ENCODE data around the gene RPL36. TPM values are rescaled to one million over a fixed set of nuclear protein-coding genes. Genes with fewer than 3 reads are reported as not detected.
A peak's percentile ranks its signal among the peaks of the same experiment; 100 is the strongest.

The RPL36 gene
- total and polyA plus RNA-seq, 2 of the 8 experiments (the other 6 are each of a cell fraction or from before 2014, with no cell fraction given): 951 to 1,075 TPM

DNA sequence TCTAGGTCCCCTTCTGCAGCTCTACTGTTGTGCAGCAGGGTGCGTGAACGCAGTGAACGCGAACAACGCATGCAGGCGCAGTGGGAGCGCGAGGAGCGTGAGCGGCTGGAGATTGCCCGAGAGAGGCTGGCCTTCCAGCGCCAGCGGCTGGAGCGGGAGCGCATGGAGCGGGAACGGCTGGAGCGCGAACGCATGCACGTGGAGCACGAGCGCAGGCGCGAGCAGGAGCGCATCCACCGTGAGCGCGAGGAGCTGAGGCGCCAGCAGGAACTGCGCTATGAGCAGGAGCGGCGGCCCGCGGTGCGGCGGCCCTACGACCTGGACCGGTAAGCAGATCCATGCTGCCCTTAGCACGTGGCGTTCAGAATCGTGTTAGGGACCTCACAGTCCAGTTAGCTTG is 28.6 kb upstream of the RPL36 start:
- H2BK20ac ChIP-seq (ENCODE audit: low read length): no peak overlapping the region
- no peak overlapping the region for H2BK120ac ChIP-seq (replicated peaks; ENCODE audit: low read depth, low read length)
- no peak overlapping the region for H3K23ac ChIP-seq (ENCODE audit: insufficient read length)
- H3K36me3 ChIP-seq (ENCODE audit: control insufficient read depth in 2 of 4, insufficient read depth in 4 of 4, low read length in 3 of 4): peaks cover 37 to 86% (median 68%) of the 10 kb centered on the region in 4 experiments
- H3K18ac ChIP-seq (ENCODE audit: extremely low read depth, low read length): no peak overlapping the region
- no peaks in the 10 kb centered on the region for H3K23me2 ChIP-seq (ENCODE audit: low read depth, low read length)
- ChIA-PET POLR2A (ENCODE audit: partially characterized antibody) (interaction anchor here (0.6 to 3.8 kb wide), 5 partner anchors 8 to 127 kb away, joined by 3 to 16 read pairs (median 4); partner anchors contain the start of genes RPL36, SAFB and SAFB2), CTCF (ENCODE audit: partially characterized antibody) (interaction anchor here (0.6 to 1.2 kb wide), 3 partner anchors 10 to 1024 kb away, joined by 3 to 4 read pairs (median 3); no protein-coding TSS in a partner anchor)
- no peak overlapping the region; the same call in 1 of the 2 replicates for H2BK5ac ChIP-seq (ENCODE audit: low read depth, low read length)
- H3K4me1 ChIP-seq (replicated peaks in 1 of 4; ENCODE audit: control insufficient read depth in 3 of 4, insufficient read depth in 4 of 4, low read length in 3 of 4): no peaks in the 10 kb centered on the region
- no peaks in the 10 kb centered on the region; the same call in 1 of the 2 replicates for H3K79me1 ChIP-seq (ENCODE audit: low read depth, low read length)
- H3K4ac ChIP-seq (replicated peaks; ENCODE audit: insufficient read length, low read depth, low read length): no peak overlapping the region
- no peak for FAIRE-seq
- no peak overlapping the region for H3K4me2 ChIP-seq (ENCODE audit: insufficient read depth in 1 of 2, low read depth in 2 of 2, low read length in 2 of 2)
- H4K5ac ChIP-seq (ENCODE audit: insufficient read length, low read depth, low read length): no peak overlapping the region
- H3K9ac ChIP-seq (replicated peaks in 1 of 4; ENCODE audit: extremely low read depth in 1 of 4, low read depth in 3 of 4, low read length in 3 of 4): no peak overlapping the region
- H3K56ac ChIP-seq (replicated peaks; ENCODE audit: insufficient read length, low read depth, low read length): no peak overlapping the region
- H3K14ac ChIP-seq (ENCODE audit: insufficient read length): no peak overlapping the region
- H2BK15ac ChIP-seq (ENCODE audit: low read length): no peak overlapping the region
- 95% methylated on average over 37 of the region's 42 CpGs; no CpG with 5 or more reads in 1 of the 2 experiments for WGBS, 2 experiments (ENCODE audit: extremely low coverage in 1 of 2, insufficient coverage in 1 of 2, insufficient read length in 1 of 2, insufficient replicate concordance in 2 of 2, low coverage in 1 of 2, low lambda C conversion rate in 2 of 2, missing lambda C conversion rate in 1 of 2)
- H2AFZ ChIP-seq (ENCODE audit: low read length): no peak overlapping the region
- H3K79me2 ChIP-seq (ENCODE audit: control insufficient read depth in 1 of 2, insufficient read depth in 2 of 2, low read length in 2 of 2): no peaks in the 10 kb centered on the region
- peaks cover 3 to 10% of the 10 kb centered on the region in 2 experiments for H4K20me1 ChIP-seq (replicated peaks in 1 of 2; ENCODE audit: control insufficient read depth in 1 of 2, insufficient read depth in 2 of 2, low read length in 2 of 2)
- no peak for DNase-seq (ENCODE audit: low read depth in 1 of 2, low spot score in 2 of 2)
- H3K27me3 ChIP-seq (replicated peaks in 1 of 4; ENCODE audit: control insufficient read depth in 3 of 4, extremely low read depth in 1 of 4, insufficient read depth in 3 of 4, low read length in 3 of 4): no peaks in the 10 kb centered on the region
- H2AK5ac ChIP-seq (ENCODE audit: low read depth, low read length): no peak overlapping the region
- H3K27ac ChIP-seq (ENCODE audit: low read depth, low read length): no peak overlapping the region
- H4K8ac ChIP-seq (ENCODE audit: extremely low read depth, insufficient read depth, low read length): peak overlapping the region; percentile 51; the same call in 1 of the 2 replicates
- H4K91ac ChIP-seq (replicated peaks; ENCODE audit: insufficient read length, low read length): no peak overlapping the region
- H3K9me3 ChIP-seq (ENCODE audit: insufficient read depth in 2 of 2, low read depth in 1 of 2, low read length in 1 of 2): no peaks in the 10 kb centered on the region
- no peak overlapping the region for H2BK12ac ChIP-seq (ENCODE audit: low read depth, low read length)
- no peak overlapping the region for H3K4me3 ChIP-seq (ENCODE audit: extremely low read depth in 1 of 4, insufficient read depth in 2 of 4, low read depth in 3 of 4, low read length in 4 of 4)
- TF ChIP-seq, protein P1, sequence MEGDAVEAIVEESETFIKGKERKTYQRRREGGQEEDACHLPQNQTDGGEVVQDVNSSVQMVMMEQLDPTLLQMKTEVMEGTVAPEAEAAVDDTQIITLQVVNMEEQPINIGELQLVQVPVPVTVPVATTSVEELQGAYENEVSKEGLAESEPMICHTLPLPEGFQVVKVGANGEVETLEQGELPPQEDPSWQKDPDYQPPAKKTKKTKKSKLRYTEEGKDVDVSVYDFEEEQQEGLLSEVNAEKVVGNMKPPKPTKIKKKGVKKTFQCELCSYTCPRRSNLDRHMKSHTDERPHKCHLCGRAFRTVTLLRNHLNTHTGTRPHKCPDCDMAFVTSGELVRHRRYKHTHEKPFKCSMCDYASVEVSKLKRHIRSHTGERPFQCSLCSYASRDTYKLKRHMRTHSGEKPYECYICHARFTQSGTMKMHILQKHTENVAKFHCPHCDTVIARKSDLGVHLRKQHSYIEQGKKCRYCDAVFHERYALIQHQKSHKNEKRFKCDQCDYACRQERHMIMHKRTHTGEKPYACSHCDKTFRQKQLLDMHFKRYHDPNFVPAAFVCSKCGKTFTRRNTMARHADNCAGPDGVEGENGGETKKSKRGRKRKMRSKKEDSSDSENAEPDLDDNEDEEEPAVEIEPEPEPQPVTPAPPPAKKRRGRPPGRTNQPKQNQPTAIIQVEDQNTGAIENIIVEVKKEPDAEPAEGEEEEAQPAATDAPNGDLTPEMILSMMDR (IDR thresholded peaks at IDR 0.05; ENCODE audit: control extremely low read depth in 1 of 3, insufficient read depth in 1 of 3, low read depth in 1 of 3, low read length in 3 of 3): no peak
- TF ChIP-seq NRF1 (IDR thresholded peaks at IDR 0.05; ENCODE audit: low read depth, low read length) (no peak), RFX5 (IDR thresholded peaks at IDR 0.05; ENCODE audit: borderline replicate concordance, low read depth, low read length) (no peak), PHF8 (conservative IDR thresholded peaks at IDR 0.05; ENCODE audit: low read depth, low read length) (no peak), FOSL1 (IDR thresholded peaks at IDR 0.05; ENCODE audit: insufficient read depth, low read depth, low read length) (no peak), BACH1 (IDR thresholded peaks at IDR 0.05; ENCODE audit: low read length) (no peak), POLR2A (IDR thresholded peaks at IDR 0.05; ENCODE audit: control extremely low read depth in 1 of 2, low read depth in 2 of 2, low read length in 2 of 2) (no peak), SP1 (IDR thresholded peaks at IDR 0.05; ENCODE audit: low read depth, low read length) (no peak), TAF1 (IDR thresholded peaks at IDR 0.05; ENCODE audit: low read depth, low read length) (no peak), SUZ12 (IDR thresholded peaks at IDR 0.05; ENCODE audit: low read length) (no peak), CTBP2 (IDR thresholded peaks at IDR 0.05; ENCODE audit: borderline replicate concordance, insufficient read depth, insufficient read length, low read length) (no peak), ASH2L (IDR thresholded peaks at IDR 0.05; ENCODE audit: low read length) (no peak)
